Suprapubic skin (tissue), 4 donors: ENCODE measurements around the gene ZNF146.

Experiments
- POLR2A ChIP-seq, 2 donors: fragments of 450-650 bp; IDR thresholded peaks; one replicate each; pipeline ENCODE4 v1.6.1; 2017; ENCODE audit warnings: antibody characterized with exemption in 2 of 2, mild to moderate bottlenecking in 2 of 2, moderate library complexity in 2 of 2
- POLR2AphosphoS5 ChIP-seq, 3 donors: sonication (generic); formaldehyde crosslinking; IDR thresholded peaks; one replicate each; pipeline ENCODE4 v1.6.1; 2017; ENCODE audit warnings: antibody characterized with exemption in 3 of 3

DNA sequence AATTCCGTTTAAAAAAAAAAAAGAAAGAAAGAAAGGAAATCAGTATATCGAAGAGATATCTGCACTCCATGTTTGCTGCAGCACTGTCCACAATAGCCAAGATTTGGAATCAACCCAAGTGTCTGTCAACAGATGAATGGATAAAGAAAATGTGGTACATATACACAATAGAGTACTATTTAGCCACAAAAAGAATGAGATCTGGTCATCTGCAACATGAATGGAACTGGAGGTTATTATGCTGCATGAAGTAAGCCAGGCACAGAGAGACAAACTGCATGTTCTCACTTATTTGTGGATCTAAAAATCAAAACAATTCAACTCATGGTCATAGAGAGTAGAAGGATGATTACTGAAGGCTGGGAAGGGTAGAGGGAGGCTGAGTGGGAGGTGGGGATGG lies 16.8 kb upstream of the ZNF146 start:
- TF ChIP-seq POLR2A (IDR thresholded peaks at IDR 0.05) (no peak), POLR2AphosphoS5 (IDR thresholded peaks at IDR 0.05) (no peak)
